DOHH2 (cell line): ENCODE data around the gene TOMM6.

ENCODE experiments used
- CTCF ChIP-seq: fragments of 200-600 bp; sonication (generic); IDR thresholded peaks from one replicate; pipeline ENCODE4 v1.5.1; 2014; ENCODE audit warnings: antibody characterized with exemption, mild to moderate bottlenecking, low read depth, low read length; ENCODE audit not compliant: poor library complexity, severe bottlenecking
- EZH2phosphoT487 ChIP-seq: fragments of 200-600 bp; sonication (generic); IDR thresholded peaks from 2 replicates; pipeline ENCODE4 v1.6.1; 2017; ENCODE audit warnings: borderline replicate concordance, mild to moderate bottlenecking, antibody characterized with exemption, low read length, moderate library complexity, mixed read lengths

- TF ChIP-seq CTCF: no peak
- no peak for TF ChIP-seq EZH2phosphoT487
Observed at GRCh38 chr6:41814629-41815028, 27.1 kb downstream of the TOMM6 start.
